Measurements from ENCODE around the gene NUP35.

Gene NUP35, protein sequence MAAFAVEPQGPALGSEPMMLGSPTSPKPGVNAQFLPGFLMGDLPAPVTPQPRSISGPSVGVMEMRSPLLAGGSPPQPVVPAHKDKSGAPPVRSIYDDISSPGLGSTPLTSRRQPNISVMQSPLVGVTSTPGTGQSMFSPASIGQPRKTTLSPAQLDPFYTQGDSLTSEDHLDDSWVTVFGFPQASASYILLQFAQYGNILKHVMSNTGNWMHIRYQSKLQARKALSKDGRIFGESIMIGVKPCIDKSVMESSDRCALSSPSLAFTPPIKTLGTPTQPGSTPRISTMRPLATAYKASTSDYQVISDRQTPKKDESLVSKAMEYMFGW

DNA sequence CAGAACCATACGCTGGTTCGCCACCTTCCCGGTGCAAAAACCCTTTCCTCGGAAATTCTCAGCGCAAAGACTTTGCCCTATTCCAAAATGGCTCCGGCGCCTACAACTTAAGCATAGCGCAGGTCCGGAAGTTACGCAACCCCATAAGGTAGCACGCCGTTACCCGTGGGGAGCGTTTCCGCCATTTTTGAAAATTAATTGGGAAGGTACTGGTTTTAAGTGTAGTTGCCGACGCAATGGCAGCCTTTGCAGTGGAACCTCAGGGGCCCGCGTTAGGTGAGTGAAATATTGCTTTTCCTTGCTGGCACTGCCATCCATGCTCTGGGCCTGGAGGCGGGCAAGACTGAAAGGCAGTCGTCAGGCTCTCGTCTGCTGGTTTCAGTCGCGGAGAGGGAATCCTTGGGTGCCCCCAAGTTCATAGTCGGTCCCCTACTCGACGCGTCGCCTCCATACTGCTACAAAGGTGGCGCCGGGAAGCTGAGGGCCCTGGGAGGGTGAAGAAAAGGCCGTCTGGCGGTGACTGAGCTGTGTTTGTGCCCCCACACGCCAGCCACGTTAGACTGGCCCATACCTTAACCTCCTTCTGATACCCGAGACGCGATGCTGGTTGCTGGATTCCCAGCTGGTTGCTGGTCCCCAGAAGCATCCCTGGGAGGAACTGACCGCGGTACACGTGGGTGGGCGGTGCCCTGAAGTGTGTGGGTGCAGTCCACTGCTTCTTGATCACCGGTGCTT is at the start of gene NUP35:
Gene NUP35 (plus strand): TSS at position 222 of the 735 bp plus-strand sequence. CDS start 15 bp downstream, at position 237.
- DNase-seq (ENCODE audit: low spot score) = peak; percentile 91

DNA sequence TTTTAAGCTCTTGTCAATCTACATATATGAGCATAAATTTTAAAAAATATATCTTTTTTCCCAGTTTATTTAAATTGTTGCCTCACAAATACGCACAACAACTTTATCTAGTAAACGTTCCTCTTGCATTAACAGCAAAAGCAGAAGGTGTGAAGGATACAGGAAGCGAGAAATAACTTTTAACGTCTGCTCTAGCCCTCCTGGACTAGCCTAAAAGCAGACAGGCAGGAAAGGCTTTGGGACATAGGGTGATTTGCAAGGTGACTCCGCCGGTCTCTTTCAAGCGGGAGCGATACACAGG is 46.1 kb upstream of the NUP35 start:
- DNase-seq (ENCODE audit: low spot score) = no peak

DNA sequence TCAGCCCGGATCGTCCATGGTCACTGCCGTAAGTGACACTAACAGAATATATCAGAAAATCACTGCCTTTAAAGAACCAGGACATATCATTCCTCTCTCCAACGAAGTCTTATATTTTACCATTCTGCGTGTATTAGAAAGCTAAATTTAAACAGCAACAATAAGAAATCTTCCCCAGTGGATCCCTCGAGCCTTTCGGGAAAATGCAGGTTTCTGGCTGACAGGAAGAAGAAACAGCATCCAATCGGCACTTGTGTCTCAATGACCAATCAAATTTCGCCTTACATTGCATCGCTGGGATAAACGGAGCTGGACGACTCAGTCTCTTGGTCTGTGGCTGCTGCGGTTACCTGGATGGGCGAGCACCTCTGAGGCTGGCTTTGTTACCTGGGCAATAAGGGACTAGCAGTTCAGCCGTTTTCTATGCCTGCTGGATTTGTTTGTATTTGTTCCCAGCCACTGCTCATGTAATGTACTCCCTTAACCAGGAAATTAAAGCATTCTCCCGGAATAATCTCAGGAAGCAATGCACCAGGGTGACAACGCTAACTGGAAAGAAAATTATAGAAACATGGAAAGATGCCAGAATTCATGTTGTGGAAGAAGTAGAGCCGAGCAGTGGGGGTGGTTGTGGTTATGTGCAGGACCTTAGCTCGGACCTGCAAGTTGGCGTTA is 45.6 kb upstream of the NUP35 start, which contains the start of gene DUSP19:
Gene DUSP19 (plus strand): TSS at position 284 of the 675 bp plus-strand sequence. CDS start 187 bp downstream, at position 471.
- DNase-seq (ENCODE audit: low spot score) = peak; percentile 96

DNA sequence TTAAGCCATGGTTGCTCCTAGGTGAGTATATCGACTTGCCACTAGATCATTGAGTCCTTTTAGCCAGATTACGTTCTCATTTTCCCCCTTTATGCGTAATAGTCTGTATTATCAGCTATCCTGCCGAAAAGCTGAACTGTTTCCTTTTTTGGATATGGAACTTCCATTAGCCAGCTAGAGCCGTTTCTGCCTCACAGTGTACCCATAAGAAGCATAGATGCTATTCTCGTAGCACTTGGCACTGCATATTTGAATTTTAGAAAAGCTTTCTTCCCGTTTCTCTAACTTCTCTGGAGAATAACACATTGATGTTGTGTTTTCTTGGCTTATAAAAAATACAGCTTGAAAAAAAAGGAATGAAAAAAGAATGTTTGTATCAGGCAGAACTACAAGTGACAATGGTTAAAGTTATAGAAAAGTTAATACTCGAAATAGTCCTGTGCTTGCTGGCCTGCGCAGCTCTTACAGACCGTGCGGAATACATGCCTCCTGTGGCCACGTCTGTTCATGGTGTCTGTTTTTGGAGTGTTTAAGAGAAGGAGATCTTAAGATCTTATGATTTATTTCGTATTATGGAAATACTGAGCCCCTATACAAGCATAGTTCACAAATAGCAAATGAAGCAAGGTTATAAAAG is 45.0 kb upstream of the NUP35 start:
- DNase-seq (ENCODE audit: low spot score) = peak; percentile 29

DNA sequence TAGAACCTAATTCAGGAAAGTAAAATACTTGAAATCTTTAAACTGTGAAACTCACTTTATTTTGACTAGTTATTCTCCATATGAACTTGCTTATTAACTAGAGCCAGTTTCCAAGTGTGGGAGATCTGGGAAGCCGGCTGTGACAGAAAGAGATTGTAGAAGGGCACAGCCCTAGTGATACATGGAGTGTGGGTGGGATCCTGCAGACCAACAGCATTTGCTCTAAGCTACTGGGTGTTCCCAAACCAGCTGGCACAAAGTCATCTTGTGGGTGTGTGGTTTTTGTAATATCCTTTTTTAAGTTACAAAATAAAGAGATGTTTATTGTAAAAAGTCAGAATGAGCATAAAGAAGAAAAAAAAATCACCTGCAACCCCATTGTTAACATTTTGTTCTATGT is 42.3 kb upstream of the NUP35 start:
- DNase-seq (ENCODE audit: low spot score) = no peak

DNA sequence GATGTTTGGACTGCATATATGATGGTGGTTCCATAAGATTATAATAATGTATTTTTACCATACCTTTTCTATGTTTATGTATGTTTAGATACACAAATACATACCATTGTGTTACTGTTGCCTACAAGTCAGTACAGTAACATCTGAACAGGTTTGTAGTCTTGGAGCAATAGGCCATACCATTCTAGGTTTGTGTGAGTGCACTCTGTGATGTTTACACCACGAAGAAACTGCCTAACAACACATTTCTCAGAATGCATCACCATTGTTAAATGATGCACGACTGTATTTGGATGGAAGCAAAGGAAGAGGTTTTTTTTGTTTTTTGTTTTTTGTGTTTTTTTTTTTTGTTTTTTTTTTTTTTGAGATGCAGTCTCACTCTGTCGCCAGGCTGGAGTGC is 36.2 kb upstream of the NUP35 start:
- no peak for DNase-seq (ENCODE audit: low spot score)

DNA sequence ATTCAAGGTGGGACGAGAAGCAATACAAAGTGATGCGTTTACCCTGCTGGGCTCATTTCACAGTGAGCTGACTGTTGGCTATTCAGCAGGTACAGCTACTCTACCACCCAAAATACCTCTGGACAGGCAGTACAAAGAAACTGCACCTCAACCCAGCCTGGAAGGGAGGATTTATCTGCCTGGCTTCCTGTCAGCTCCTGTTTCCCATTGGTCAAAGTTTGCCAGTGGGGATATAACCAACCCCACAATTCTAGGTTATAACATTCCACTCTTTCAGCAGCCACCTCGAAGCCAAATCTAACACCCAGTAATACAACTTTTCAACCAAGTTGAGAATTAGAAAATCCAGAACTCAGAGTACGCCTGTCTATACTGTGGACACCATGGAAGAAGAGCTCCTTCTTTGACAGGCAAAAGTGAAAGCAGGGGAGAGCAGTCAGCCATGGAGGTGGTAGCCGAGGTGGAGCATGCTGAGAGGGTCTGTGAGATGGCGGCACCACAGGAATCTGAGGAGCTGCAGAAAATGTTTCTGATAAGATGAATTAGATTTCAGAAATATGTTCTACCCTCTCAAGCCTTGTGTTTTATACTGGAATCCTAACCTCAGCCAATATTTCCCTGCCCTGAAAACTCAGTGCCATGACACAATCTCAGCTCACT is 34.9 kb upstream of the NUP35 start:
- DNase-seq (ENCODE audit: low spot score) = no peak

DNA sequence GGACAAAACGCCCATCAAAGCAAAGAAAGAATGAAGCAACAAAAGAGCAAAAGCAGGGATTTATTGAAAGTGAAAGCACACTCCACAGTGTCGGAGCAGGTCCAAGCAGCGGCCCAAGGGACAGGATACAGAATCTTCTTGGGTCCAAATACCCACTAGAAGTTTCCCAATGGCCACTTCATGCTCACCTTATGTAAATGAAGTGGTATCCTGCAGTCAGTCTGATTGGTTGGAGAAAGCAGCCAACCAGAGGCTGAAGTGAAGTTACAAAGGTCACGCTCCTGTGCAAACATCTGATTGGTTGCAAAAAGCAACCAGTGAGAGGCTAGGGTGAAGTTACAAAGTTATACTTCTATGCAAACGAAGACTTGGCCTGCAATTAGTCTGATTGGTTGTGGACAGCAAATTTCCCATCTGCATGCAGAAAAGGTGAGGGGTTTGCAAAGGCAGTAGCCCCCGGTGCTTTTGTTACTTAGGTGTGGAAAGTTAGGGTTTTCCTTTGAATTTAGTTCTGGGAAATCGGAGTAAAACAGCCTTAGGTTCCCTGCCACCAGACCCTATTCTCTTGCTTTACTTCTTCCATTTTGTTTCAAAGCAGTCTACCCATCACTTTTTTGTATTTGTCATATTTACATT is 32.8 kb upstream of the NUP35 start:
- DNase-seq (ENCODE audit: low spot score) = no peak

DNA sequence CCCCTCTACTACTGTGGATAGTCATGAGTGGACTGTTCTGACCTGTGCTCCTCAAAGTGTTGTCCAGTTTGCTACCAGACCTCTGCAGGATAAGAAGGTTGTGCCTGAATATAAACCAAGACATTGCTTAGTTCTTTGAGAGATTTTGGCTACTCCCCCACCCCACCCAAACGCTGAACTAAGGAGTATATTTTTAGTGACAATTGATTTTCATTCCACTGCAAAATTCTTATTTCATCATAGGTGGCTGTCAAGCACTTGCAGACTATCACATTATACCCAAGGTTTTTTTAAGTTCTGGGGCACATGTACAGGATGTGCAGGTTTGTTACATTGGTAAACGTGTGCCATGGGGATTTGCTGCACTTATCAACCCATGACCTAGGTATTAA is 32.3 kb upstream of the NUP35 start:
- no peak for DNase-seq (ENCODE audit: low spot score)

DNA sequence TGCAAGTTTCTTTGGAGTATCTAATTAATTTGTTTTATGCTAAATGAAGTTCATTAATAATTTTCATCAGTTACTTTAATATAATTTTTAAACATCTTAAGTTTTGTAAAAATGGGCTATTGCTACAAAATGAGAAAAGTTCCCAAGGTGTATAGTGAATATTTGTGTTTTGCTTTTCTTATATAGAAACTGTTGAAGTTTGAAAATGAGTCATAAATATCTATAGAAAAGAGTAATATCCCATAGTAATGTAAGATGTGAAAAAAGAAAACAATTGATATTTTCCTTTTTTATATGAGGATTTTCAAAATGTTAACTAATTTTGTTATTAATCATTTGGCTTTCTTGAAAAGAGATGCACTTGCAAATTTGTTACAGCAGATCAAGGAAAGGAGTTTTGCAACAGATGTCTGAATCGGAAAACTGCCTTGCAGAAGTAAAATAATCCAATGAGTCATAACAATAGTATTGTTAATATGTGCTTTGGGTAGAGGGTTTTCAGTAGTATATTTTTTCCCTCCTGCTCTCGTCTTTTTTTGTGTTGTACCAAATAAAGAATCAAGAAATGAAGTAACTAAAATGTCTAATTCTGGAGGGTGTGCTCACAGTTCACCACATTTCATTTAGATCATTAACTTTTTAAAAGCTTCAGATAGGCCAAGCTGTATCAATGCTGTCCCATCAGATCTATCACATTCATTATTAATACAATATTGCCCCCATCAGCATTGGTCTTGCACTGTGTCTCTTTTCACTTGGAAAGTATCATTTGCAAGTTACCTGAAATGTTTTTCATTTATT is 30.2 kb upstream of the NUP35 start:
- DNase-seq (ENCODE audit: low spot score) = peak; percentile 40

DNA sequence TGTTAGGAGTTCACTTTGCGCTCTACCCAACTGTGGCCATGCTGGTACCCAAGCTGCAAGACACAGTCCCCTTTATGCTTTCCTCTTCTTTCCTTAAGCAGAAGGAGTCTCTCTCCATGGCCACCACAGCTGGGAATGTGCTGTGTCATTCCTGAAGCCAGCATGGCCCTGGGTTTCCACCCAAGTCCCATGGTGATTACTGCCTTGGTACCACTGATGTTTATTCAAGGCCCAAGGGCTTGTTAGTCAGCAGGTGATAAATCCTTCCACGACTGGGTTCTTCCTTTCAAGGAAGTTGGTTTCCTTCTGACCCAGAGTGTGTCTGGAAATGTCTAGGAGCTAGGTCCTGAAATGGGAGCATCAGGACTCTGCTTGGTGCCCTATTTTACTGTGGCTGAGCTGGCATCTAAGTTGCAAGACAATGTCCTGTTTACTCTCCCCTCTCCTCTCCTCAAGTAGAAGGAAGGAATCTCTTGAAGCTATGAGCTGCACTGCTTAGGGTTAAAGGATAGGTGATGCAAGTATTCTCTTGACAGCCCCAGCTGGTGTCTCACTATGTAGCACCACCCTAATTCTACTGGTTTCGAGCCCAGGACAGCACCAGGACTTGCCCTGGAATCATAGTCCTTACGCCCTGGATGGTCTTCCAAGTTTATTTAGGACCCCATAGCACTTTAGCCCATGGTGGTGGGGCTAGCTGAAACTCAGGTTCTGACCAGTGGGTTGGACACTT is 18.7 kb upstream of the NUP35 start:
- no peak for DNase-seq (ENCODE audit: low spot score)

DNA sequence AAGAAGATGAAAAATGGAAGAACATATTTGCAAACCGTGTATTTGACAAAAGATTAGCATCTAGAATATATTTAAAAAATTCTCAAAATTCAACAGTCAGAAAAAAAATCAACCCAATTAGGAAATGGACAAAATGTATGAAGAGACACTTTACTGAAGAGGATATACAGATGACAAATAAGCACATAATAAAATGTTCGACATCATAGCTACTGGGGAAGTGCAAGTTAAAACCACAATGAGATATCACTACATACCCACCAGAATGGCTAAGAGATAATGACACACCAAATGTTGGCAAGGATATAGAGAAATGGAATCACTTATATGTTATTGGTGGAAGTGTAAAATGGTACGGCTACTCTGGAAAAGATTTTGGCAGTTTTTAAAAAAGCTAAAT is 11.7 kb upstream of the NUP35 start:
- DNase-seq (ENCODE audit: low spot score) = no peak

DNA sequence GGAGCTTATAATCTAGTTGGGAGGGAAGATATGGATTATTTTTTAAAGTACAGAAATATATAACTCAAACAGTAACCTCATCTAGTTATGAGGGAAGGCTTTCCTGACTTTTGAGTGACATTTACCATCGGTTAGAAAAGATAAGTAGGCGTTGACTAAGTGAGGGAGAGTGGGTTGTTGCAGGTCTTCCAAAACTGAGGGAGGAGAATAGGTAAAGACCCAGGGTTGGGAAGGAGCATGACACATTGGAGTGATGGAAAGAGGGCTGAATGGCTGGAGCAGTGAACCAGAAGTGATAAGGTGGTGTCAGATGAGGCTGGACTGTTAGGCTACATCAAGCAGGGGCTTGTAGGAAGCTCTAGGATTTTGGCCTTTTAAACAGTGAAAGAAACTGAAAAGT is 10.6 kb upstream of the NUP35 start:
- no peak for DNase-seq (ENCODE audit: low spot score)

DNA sequence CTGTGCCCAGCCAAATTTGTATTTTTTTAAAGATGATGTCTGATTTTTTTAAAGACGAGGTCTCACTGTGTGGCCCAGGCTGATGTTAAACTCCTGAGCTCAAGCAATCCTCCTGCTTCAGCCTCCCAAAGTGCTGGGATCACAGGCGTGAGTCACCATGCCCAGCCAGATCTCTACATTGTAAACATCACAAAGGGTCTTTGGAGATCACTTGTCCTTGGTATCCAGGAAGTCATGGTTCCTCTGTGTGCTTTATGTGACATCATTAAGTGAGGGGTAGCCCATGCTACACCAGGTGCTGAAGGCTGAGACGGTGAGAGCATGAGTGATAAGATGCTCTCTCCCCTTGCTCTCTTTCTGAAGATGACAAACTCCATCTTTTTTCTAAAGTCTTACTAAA is 7.0 kb upstream of the NUP35 start:
- no peak for DNase-seq (ENCODE audit: low spot score)

DNA sequence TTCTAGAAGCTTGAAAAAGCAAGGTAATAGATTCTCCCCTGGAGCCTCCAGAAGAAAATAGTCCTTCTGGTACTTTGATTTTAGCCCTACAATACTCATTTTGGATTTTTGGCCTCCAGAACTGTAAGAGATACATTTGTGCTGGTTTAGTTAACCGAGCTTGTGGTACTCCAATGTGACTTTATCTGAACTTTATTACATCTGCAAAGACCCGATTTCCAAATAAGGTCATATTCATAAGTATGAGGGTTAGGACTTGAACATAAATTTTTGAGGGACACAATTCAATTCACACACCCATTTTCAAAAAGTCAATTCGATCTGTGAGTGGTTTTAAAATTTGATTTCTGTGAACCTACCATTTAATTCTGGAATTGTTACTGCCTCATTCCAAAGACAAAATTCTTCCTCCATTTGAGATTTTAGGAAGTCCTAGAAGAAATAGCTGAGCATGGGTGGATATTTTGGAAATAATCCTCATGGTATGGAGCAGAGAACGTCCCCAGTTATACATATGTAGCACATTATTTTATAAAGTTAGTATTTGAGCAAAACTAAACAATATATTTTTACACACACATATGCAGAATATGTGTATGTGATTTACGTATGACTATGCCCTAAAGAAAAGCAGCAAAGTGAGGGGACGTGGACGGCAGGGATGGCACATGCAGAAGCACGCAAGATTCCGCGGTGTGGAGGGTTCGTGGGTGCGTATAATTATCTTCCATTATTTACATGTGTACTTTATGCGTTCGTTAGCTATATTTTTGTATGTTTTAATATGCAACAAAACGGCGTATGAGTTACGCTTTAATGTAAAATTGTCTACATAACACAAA is 905 bp upstream of the NUP35 start:
- no peak for DNase-seq (ENCODE audit: low spot score)

DNA sequence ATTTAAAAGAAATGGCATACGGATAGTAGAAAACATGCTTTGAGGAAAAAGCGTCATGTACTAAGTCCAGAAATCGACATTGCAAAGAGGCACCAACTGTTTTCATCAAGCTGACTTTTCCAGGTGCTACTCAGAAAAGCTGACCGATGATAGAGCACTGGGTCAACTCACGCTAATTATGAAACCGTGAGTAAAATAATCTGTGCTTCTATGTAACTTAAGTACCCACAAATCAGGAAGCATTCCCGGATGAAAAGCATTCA is 353 bp upstream of the NUP35 start:
- no peak for DNase-seq (ENCODE audit: low spot score)

DNA sequence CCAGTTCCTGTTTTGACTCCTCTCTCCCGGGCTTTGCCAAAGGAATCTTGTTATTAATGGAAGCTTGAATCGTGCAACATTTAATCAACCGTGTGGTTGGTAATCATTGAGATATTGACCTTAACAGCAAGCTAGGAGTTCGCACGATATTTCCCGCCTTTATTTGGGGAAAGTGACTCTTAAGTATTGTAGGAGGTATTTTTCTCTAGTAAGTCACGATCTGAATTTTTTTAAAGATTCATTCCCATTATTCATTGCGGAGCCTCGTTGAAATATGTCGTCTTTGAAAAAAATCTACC is 663 bp downstream of the NUP35 start:
- DNase-seq (ENCODE audit: low spot score) = no peak

DNA sequence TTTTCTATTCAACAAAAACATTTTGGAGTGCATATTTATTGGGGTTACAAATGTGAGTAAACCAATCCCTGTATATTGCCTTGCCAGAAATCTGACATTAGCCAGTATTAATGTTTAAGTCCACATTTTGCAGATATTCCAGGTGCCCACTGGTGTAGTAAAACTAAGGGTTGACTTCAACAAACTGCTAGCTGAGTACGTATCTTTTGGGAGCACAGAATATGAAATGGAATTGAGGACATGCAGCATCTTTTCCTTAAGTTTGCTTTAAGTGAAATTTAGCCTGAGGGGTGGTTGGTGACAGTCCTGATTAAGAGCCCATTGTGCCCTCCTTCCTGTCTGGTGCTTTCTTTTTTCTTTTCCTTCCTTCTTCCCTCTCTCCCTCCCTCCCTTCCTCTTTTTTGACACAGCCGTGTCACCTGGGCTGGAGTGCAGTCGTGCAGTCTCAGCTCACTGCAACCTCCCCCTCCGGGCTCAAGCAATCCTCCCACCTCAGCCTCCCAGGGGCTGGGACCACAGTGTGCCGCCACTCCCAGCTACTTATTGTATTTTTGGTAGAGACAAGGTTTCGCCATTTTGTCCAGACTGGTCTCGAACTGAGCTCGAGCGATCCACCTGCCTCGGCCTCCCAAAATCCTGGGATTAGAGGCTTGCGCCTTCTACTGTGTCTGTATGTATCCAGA is 1.6 kb downstream of the NUP35 start:
- no peak for DNase-seq (ENCODE audit: low spot score)

DNA sequence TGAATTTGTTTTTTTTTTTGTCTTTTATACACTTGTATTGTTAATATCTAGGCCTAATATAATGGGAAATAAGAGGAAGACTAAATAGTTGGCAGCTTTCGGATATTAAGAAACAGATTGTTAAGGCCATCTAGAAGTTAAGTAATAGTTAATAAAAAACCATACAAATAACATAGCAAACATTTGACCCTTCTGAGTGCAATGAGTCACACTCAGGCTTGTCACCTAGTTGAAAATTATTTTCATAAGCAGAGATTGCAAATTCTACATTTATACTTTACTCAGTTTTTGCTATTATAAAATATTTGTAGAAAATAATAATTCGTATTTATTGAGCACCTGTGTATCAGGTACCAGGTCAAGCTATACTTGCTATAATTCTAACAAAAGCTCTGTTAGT is 2.4 kb downstream of the NUP35 start:
- no peak for DNase-seq (ENCODE audit: low spot score)
